ENCODE data around the gene COL9A2. TPM values are rescaled to one million over a fixed set of nuclear protein-coding genes. Genes with fewer than 3 reads are reported as not detected.
A peak's percentile ranks its signal among the peaks of the same experiment; 100 is the strongest.

Gene COL9A2
- total RNA-seq, 1 donor from 2014 or later: 0.24 TPM

GRCh38 chr1:40265298-40265697 lies 51.8 kb downstream of the COL9A2 start:
- no peak for DNase-seq (ENCODE audit: low read depth)

- no peak for DNase-seq (ENCODE audit: low read depth)
Measured at GRCh38 chr1:40264354-40264781, 52.7 kb downstream of the COL9A2 start.

DNA sequence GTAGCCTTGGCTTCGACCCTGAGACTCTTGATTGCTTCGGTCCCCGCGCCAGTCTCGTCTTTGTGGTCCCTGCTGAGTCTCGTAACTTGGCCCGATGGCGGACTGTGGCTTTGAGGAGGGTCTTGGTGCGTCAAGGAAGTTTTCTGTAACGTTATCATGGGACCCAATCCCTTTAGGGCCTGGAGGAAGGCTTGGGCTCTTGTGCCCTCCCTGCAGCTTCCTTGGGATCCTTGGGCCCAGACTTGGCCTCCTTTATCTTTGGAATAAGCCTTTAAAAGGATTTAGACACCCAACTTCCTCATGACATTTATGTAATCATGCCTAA lies 58.7 kb downstream of the COL9A2 start:
- no peak for DNase-seq (ENCODE audit: low read depth)

- DNase-seq (ENCODE audit: low read depth): peak; percentile 99
Measured at GRCh38 chr1:40257688-40258444, 59.2 kb downstream of the COL9A2 start, which contains the start of gene ZMPSTE24. Gene ZMPSTE24, plus strand, starts transcription at chr1:40258236. Its CDS starts 36 bp downstream, at chr1:40258272.

- no peak for DNase-seq (ENCODE audit: low read depth)
Measured at GRCh38 chr1:40257313-40257687, 59.8 kb downstream of the COL9A2 start.

GRCh38 chr1:40256401-40257084 lies 60.5 kb downstream of the COL9A2 start:
- DNase-seq (ENCODE audit: low read depth): no peak

DNA sequence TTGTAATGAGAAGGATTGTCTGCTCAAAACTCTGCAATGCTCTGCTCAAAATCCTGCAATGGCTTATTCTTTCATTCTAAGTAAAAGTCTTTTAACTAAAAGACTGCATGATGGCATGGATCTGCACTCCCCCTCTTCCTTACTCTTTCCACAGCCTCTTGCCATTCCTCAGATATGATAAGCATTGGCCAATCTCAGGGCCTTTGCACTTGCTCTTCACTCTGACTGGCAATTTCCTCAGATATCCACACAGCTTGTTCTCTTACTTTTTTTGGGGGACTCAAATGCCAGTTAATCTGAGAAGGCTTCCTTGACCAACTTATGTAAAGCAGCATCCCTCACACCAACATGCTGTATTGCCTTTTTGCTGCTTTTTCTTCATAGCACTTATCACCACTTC lies 61.9 kb downstream of the COL9A2 start:
- DNase-seq (ENCODE audit: low read depth): no peak

DNA sequence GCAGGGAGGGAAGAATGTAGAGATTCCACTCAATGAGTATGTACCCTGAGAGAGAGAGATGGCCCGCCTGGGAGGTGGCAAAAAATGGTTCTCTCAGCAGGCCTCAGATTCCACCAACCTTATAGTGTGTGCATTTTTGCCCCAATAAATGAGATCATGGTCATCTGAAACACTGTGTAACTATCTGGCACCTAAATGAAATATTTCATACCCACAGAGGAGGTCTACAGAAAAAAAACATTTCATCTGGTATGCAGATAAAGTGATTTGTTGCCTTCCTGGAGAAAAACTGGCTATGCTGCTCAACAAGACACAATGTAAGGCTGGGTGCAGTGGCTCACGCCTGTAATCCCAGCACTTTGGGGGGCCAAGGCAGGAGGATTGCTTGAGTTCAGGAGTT lies 64.5 kb downstream of the COL9A2 start:
- no peak for DNase-seq (ENCODE audit: low read depth)

DNA sequence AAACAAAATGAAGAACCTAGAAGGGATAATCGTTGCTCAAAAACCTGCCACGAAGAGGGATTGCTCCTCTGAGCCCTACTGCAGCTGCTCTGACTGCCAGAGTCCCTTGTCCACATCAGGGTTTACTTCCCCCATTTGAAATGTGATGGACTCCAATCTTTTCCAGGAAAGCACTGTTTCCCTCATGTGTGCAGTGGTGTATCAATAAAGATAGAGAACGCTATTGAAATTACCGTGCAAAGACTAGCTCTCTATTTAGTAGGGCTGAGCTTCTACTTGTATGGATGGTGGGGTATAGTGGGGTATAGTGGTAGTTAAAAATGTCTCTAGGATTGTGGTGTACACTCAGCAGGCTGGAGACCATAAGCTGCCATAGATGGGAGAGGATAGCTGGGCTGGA lies 65.6 kb downstream of the COL9A2 start:
- no peak for DNase-seq (ENCODE audit: low read depth)

Other genes with a start within 250 kb of the COL9A2 start
- 42.0 and 46.4 TPM in 2 replicates for gene PPT1, start 220.0 kb downstream of the COL9A2 start, total RNA-seq
- gene RLF, start 155.9 kb downstream of the COL9A2 start, total RNA-seq: 20.8 and 22.9 TPM in 2 replicates
- gene TMCO2, start 69.3 kb downstream of the COL9A2 start, total RNA-seq: not detected in 2 replicates
- gene ZMPSTE24, start 59.0 kb downstream of the COL9A2 start, total RNA-seq: 52.2 and 67.8 TPM in 2 replicates
- gene SMAP2, start 56.4 kb upstream of the COL9A2 start, total RNA-seq: 15.8 and 21.2 TPM in 2 replicates
- gene ZFP69B, start 133.2 kb upstream of the COL9A2 start, total RNA-seq: 3.3 and 4.1 TPM in 2 replicates
- 1.8 and 2.4 TPM in 2 replicates for gene ZFP69, start 160.0 kb upstream of the COL9A2 start, total RNA-seq
- gene EXO5, start 191.5 kb upstream of the COL9A2 start, total RNA-seq: 4.8 and 9.5 TPM in 2 replicates
- 4.2 and 7.3 TPM in 2 replicates for gene ZNF684, start 214.4 kb upstream of the COL9A2 start, total RNA-seq